ENCODE measurements around the gene ARL3. TPM values are rescaled to one million over a fixed set of nuclear protein-coding genes. Genes with fewer than 3 reads are reported as not detected.

ARL3 gene
- polyA plus RNA-seq, 1 experiment: 8.1 TPM

GRCh38 chr10:102679596-102679995 is 34.6 kb downstream of the ARL3 start:
- Histone ChIP-seq H3K4me3 (ENCODE audit: low read depth, low read length) (no peak overlapping the region), H3K36me3 (ENCODE audit: control insufficient read depth, insufficient read depth, low read length) (no peaks in the 10 kb centered on the region; the same call in 1 of the 2 replicates), H3K27me3 (ENCODE audit: control insufficient read depth, insufficient read depth, low read length) (no peaks in the 10 kb centered on the region)
- ChIA-PET CTCF (interaction anchor here (0.9 to 8.2 kb wide), 12 partner anchors 11 to 96 kb away, joined by 3 to 72 read pairs (median 5); partner anchors contain the start of genes ARL3, SFXN2 and TRIM8), POLR2A (no interaction called here)
- DNase-seq (ENCODE audit: low read depth): no peak
- TF ChIP-seq CTCF (IDR thresholded peaks at IDR 0.05; ENCODE audit: insufficient read depth, low read depth, low read length): no peak

- POLR2A ChIA-PET: no interaction called here
- DNase-seq (ENCODE audit: low read depth): no peak
- H3K27me3 ChIP-seq (ENCODE audit: control insufficient read depth, insufficient read depth, low read length): no peaks in the 10 kb centered on the region
- CTCF ChIA-PET: interaction anchor here (0.9 to 8.2 kb wide), 21 partner anchors 9 to 175 kb away, joined by 3 to 72 read pairs (median 5); partner anchors contain the start of genes ACTR1A, ARL3, SFXN2 and SUFU
- no peak overlapping the region for H3K4me3 ChIP-seq (ENCODE audit: low read depth, low read length)
- H3K36me3 ChIP-seq (ENCODE audit: control insufficient read depth, insufficient read depth, low read length): no peaks in the 10 kb centered on the region; the same call in 1 of the 2 replicates
- TF ChIP-seq CTCF (IDR thresholded peaks at IDR 0.05; ENCODE audit: insufficient read depth, low read depth, low read length): peak; percentile 86
These were observed 35.3 kb downstream of the ARL3 start for GRCh38 chr10:102678842-102679289.

- no peak for TF ChIP-seq CTCF (IDR thresholded peaks at IDR 0.05; ENCODE audit: insufficient read depth, low read depth, low read length)
- no peak overlapping the region for H3K4me3 ChIP-seq (ENCODE audit: low read depth, low read length)
- no peak for DNase-seq (ENCODE audit: low read depth)
- POLR2A ChIA-PET: no interaction called here
- H3K27me3 ChIP-seq (ENCODE audit: control insufficient read depth, insufficient read depth, low read length): no peaks in the 10 kb centered on the region
- CTCF ChIA-PET: interaction anchor here (0.9 to 8.2 kb wide), 21 partner anchors 9 to 223 kb away, joined by 3 to 72 read pairs (median 6); partner anchors contain the start of genes ACTR1A, ARL3, SFXN2 and SUFU
- no peaks in the 10 kb centered on the region; the same call in 1 of the 2 replicates for H3K36me3 ChIP-seq (ENCODE audit: control insufficient read depth, insufficient read depth, low read length)
These were observed 36.2 kb downstream of the ARL3 start for GRCh38 chr10:102678068-102678400.

- CTCF ChIA-PET: interaction anchor here (0.9 to 8.2 kb wide), 18 partner anchors 9 to 224 kb away, joined by 3 to 72 read pairs (median 8); partner anchors contain the start of genes ACTR1A, ARL3, SFXN2 and SUFU
- no peak for DNase-seq (ENCODE audit: low read depth)
- POLR2A ChIA-PET: interaction anchor here (1.0 kb wide), 1 partner anchor 33 kb away, joined by 4 read pairs; no protein-coding TSS in a partner anchor
These were observed 36.7 kb downstream of the ARL3 start for GRCh38 chr10:102677331-102678067.

More at GRCh38 chr10:102677331-102678067, 36.7 kb downstream of the ARL3 start:
- no peak for TF ChIP-seq CTCF (IDR thresholded peaks at IDR 0.05; ENCODE audit: insufficient read depth, low read depth, low read length)
- H3K27me3 ChIP-seq (ENCODE audit: control insufficient read depth, insufficient read depth, low read length): no peaks in the 10 kb centered on the region
- no peaks in the 10 kb centered on the region; the same call in 1 of the 2 replicates for H3K36me3 ChIP-seq (ENCODE audit: control insufficient read depth, insufficient read depth, low read length)
- H3K4me3 ChIP-seq (ENCODE audit: low read depth, low read length): no peak overlapping the region

All from BJ (cell line).